GM18511 (cell line): ENCODE results near the gene KDM4B.
"Not testable (repeated sequence)": the region's sequence is repeated elsewhere in the genome, so short reads cannot be mapped to it uniquely, and the experiment has no call there.

Experiments
- ATAC-seq: cut with Tn5 transposase; IDR thresholded peaks from one replicate; pipeline ENCODE4 v1.9.1; 2021; ENCODE audit warnings: mild to moderate bottlenecking, moderate library complexity; ENCODE audit not compliant: unreplicated experiment

KDM4B gene

DNA sequence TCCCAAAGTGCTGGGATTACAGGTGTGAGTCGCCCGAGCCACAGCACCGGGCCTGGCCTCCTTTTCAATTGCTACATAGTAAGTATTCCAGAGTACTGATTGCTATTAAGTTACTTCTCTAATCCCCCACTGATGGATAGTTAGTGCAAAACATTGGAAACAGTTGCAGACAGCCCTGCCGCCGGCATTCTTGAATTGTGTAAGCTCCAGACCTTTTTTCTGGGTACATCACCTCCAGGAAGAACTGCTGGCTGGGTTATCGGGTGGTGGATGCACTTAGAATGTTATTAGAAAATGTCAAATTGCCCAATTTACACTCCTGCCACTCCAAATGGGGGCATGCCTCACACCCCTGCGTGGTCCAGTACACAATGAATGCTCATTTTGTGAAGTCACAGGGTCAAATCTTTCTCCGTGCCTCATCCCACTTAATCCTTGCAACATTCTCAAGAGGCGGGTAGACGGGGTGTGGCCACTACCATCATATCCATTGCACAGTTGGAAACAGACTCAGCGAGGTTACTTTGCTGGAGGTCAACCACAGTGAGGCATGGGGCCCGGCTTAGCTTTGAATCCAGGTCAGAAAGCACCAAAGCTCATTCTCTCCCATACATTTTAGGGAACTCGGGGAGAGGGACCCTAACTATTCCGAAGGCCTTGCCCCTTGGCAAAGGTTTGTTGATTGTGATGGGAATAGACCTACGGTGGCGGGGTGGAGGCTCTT is 1.0 kb upstream of the KDM4B start:
- no peak for ATAC-seq

DNA sequence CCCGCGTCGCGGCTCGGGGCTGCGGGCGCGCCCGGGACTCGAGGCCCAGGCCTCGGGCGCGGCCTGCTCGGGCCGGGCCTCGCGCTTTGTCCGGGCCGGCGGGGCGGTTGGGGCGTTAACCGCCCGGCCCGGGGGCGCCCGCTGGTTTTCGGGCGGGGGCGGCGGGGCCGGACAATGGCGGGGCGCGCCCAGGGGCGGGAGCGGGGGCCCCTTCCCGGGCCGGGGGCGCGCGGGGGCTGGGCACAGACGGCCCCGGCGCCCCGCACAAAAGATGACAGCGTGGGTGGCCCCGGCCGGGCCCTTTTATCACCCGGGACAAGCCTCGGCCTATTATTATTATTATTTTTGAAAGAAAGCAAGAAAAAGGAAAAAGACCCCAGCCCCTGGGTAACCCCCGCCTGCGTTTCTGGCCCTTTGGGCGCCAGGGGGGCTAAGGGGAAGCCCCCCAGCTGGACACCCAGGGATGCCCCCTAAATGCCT is 419 bp downstream of the KDM4B start:
- ATAC-seq, result peak; percentile 6

DNA sequence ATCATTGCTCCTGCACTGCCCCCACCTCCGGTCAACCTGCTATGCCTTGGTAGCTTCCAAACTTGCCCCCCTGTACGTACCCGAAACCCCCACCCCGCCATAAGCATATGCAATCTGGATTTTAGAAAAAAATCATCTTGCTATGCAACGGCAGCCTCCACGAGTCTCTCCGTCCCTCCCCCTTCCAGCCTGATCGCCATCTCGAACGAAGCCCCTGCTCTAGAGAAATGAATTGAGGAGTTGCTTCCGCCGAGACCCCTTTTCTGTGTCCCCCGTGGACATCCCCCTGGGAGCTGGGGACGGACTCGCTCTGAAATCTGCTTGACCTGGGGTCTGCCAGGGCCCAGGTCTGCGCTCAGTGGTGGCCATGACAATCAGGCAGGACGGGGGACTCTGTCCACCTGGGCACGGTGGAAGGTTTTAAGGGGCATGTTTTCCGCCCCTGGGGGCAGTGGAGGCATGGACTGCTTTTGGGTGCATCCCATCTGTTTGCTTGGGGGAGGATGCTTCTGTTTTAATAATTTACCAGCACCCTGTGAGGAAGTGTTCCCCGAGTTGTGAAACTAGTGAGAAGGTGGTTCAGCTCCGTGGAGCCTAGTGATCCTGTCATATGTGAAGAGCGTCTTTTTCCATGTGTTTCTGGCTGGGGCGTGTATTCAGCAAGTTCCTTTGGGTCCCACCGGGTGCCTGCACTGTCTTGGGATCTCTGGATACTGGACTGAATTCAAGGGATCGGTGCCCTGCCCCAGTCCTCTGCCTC is 1.0 kb downstream of the KDM4B start:
- no peak for ATAC-seq

DNA sequence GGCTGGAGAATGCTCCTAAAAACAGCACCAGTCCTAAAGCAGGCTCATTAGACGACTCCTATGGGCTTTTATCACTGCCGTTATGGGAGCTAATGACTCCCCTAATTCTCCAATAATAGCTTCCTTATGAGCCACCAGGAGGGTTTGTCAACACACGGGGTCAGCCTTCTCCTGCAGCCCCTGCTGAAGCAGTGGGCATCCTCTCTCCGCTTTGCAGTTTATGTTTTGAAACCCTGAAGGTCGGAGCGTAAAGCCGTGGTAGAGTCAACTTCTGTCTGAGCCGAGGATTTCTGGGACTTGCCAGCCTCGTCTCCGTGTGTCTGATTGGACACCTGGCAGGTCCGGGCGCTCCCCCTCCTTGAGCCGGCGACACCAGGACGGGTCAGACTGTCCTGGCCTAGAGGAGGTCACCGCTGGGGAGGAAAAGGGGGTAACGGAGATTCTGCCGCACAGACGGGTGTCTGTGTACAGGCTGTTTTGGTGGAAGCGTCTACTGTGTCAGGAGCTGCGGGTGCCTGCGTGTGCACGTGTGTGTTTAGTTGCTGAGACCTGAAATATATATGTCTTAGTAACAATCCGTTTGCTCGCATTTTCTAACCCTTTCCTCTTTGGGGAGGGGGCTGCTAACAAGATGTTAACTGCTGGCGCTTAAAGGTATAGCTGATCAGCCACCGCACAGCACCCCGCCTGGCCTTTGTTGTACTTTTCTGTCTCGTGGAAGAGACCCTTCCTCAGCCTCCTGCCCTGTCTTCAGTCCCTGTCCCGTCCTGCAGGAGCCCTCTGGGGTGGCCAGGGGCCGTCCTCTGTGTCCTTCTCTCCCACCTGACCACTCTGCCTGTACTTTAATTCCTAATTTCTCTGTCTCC is 1.9 kb downstream of the KDM4B start:
- ATAC-seq, result no peak

DNA sequence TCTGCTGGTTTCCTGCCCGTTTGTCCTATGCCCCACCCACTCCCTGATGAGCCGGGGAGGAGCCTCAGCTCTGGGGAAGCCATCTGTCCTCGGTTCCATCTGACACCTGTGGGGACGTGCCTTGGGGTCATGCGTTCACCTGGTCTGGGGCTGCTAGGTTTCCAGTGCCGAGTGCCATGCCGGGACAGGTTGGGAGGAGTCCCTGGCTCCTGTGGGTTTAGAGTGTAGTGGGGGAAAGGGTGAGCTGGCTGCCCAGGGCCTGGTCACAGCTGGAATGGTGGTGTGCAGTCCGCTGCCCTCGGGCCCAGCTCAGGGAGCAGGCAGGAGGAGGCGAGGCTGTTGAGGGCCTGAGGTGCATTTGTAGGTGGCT is 2.5 kb downstream of the KDM4B start:
- ATAC-seq, result no peak

DNA sequence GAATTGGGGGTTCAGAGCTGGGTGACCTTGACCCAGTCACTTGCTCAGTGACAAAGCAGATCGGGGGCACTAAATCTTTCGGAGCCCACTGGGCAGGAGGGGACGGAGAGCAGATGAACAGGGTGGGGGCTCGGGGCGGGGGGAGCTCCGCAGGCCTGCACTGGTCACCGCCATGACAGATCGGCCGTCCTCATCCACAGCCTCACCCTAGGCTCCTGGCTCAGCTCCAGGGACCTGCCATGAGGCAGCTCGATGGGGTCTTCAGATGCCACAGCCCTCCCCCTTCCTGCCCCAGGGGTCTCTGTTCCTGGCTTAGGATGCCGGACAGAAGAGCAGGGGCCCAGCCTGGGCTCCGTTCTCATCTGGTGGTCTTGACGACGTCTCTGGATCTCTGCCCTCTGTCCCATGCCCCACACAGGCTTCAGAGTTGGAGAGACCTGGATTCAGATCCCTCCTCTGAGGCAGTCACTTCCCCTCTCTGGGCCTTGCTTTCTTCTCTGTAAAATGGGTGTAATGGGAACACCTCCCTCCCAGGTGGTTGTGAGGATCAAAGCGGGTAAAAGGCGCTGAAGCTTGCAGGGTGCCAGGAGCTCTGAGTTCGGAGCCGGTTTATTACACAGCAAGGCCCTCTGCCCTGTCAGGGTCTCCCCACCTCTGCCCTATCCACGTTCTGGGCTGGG is 3.0 kb downstream of the KDM4B start:
- ATAC-seq, result no peak

DNA sequence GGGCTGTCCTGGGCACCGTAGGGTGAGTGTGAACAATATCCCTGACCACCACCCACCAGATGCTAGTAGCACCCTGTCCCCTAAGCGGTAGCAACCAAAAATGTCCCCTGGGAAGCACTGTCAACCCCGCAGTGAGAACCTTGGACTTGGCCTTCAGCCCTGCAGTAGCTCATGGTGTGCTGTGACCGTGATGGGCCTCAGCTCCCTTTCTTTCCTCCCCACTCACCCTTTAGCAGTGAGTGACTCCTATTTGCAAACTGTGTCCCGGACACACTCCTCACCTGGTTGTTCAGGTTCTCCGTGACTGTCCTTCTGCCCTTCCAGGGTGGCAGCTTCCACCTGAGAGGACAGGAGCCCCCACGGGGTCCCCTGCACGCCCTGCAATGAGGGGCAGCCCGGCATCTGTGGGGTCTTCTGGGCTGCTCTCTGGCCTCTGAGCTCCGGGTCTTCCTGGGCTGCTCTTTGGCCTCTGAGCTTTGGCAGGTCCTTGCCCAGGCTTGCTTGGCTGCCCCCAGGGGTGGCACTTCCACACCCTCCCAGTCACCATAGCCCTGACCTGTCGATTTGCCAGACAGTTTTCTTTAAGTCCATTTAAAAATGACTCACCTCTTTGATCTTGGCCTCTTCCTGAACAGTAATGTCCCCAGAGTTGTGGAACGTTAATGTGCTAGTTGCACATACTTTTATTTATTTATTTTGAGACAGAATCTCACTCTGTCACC is 3.8 kb downstream of the KDM4B start:
- ATAC-seq, result no peak

DNA sequence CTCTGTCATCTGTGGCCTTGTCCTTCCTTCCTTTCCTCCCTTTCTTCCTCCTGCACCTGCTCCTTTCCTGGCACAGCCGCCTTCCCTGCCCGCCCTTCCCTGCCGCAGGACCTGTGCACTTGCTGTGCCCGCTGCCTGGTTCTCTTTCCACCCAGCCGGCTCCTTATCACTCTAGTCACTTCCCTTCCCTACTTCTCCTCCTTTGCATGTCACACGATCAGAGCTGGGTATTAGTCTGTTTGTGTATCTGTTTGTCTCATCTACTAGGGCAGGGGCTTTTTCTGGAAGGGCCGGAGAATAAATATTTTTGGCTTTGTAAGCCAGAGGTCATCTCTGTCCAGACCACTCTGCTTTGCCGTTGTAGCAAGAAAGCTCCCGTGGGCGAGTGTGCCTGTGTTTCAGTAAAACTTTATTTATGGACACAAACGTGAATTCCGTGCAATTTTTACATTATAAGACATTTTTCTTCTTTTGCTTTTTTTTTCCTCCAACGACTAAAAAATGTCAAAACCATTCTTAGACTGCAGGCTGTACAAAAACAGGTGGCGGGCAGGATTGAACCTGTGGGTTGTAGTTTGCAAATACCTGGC is 6.1 kb downstream of the KDM4B start:
- no peak for ATAC-seq

DNA sequence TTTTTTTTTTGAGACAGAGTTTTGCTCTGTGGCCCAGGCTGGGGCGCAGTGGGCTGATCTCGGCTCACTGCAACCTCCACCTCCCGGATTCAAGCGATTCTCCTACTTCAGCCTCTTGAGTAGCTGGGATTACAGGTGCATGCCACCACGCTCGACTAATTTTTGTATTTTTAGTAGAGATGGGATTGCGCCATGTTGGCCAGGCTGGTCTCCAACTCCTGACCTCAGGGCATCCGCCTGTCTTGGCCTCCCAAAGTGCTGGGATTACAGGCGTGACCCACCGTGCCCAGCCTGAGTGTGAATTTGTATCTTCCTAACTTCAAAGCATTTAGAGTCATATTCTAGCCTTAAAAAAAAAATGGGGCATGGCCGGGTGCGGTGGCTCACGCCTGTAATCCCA is 6.7 kb downstream of the KDM4B start:
- not testable (repeated sequence) for ATAC-seq

DNA sequence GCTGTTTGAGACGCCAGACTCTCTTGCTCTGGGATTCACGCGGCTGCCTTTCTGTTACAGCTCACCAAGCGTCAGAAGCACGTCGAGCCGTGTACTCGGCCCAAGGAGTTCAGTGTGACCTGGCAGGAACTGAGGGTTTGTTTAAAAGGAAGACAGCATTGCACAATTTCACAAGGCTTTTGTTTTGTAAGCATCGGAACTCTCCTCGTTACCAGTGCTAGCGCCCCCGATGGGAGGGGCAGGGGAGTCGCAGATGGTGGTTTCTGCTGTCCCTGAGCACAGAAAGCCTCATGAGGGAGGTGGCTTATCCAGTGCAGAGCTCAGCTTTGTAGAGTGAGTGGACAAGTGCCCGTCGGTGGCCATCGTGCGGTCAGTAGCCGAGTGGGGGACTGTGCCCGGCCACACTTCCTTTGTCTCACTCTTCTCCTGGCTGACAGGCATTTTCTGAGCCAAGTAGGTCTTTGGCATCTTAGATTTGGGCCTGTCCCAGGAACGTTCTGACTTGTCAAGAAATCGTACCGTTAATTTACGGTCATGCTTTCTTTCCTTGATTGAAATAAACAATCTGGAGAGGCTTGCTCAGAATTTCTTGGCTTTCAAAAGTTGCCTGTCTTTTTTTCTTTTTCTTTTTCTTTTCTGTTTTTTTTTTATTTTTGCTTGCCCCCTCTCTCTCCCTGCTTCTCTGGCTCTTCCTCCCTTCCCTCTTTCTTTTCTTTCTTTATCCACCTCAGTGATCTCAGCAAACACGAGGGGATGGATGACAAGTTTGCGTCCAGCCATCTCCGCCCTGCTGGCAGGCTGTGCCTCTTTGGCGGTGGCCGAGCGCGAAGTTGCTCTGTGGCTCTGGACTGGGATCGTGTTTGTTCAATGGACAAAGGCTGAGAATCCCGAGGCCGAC is 7.7 kb downstream of the KDM4B start:
- no peak for ATAC-seq

DNA sequence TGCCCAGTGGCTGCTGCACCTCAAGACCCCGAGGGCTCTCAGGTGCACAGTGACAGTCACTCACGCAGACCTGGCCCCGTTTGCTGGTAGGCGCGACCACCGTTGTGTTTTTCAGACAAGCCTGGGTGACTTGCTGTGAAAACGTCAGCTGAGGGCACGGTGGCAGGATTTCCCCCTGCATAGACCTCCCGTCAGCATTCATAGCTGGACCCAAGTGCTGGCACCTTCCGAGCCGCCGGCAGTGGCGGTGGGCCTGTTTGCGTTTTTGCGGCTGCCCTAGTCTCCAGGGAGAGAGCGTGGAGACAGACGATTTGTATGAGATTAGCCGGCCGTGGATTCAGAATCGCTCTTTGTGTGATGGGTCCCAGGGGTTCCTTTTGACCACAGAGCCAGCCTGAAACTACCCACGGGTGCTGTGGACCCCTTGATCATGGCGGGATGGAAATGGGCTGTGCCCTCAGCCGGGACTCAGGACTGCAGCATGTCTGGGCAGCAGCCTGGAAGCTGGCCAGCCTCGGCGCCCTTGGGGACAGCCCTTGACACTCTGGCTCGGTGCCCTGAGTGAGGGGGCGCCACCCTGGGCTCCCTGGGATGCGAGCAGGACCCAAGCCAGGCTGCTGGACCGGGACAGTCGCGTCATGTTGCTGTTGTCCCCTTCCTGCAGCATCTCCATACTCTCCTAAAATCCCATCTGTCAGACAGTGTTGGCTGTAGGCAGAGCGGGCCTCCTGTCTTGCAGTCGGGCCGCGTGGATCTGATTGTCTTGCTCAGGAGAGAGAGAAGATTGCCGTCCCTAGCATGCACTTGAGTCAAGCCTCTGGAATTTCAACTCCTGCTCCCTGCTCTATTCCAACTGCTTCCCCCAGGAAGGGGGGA is 8.6 kb downstream of the KDM4B start:
- no peak for ATAC-seq

DNA sequence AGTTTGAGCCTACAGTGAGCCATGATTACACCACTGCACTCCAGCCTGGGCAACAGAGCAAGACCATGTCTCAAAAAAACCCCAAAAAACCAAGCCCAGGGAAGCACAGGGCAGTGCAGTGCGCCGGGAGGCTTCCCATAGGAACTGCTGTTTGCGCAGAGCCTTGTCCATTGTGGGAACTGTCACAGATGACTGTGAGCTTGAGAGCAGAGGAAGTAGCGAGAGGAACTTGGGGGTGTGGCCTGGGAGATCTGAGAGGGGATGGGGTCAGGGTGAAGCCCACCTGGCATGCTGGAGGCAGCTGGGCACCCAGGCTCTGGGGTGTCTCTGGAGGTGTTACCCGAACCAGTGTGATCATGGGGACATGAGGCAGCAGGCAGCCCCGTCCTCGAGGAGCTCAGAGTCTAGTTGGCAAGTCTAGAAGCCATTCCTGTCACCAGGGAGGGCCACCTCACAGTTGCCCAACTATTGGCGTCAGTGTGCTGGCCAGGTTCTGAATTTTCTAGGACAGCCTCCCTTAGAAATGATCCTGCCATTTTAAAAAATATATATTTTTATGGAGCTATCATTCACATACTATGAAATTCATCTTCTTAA is 10.4 kb downstream of the KDM4B start:
- no peak for ATAC-seq

DNA sequence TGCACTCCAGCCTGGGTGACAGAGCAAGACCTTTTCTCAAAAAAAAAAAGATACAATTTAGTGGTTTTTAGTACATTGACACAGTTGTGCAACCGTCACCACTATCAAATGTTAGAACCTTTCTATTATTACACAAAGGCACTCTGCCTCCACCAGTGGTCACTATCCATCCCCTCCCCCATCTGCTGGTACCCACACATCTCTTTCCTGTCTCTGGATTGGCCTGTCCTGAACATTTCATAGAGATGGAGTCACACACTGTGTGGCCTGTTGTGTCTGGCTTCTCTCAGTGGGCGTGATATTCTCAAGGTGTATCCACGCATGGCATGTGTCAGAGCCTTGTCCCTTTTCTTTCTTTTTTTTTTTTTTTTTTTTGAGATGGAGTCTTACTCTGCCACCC is 11.2 kb downstream of the KDM4B start:
- ATAC-seq, result no peak

DNA sequence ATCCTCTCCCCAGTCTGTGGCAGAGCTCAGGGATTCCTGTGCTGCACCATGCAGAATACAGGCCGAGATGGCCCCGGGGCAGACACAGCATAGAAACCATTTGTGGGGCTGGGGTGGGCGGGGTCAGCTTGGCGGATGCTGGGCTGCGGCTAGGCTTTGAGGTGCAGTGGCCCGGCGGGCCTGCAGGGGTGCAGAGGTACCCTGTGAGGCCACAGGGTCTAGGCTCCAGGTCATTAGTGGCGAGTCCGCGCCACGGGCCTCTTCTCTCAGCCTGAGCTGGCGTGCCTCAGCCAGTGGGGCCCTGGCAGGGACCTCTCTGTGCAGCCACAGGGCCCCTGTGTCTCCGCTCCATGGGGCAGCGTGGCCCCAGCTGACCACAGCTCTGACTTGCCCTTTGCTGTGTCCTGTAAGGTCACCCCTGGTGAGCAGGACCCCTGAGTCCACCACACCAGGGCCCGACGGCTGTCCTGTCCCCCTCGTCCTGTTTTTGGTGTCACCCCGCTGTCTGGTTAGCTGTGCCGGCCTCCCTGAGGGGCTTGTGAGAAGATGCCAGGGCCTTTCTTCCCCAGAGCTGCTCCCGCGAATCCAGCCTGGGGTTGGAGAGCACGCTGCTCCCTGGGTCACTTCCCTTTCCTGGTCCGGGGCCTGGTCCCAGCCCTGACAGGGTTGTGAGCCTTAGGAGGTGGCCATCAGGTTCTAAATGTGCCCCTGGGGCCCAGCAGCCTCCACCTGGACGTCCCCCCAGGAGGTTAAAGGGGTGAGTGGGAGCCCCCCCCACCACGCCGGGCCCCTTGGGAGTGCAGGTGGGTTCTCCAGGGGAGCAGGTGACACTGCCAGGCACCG is 12.1 kb downstream of the KDM4B start:
- ATAC-seq, result no peak

DNA sequence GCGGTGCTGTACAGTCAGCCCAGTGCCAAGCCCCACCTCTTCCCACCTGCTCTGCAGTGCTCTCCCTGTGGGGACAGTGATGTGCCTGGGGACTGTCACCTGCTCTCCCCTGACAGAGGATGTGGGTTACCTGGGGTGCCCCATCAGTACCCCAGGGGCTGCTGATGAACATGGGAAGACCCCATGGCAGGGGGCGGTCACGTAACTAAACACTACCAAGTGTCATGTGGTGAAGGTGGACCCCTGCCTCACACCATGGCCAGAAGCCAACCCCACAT is 12.7 kb downstream of the KDM4B start:
- ATAC-seq, result no peak

DNA sequence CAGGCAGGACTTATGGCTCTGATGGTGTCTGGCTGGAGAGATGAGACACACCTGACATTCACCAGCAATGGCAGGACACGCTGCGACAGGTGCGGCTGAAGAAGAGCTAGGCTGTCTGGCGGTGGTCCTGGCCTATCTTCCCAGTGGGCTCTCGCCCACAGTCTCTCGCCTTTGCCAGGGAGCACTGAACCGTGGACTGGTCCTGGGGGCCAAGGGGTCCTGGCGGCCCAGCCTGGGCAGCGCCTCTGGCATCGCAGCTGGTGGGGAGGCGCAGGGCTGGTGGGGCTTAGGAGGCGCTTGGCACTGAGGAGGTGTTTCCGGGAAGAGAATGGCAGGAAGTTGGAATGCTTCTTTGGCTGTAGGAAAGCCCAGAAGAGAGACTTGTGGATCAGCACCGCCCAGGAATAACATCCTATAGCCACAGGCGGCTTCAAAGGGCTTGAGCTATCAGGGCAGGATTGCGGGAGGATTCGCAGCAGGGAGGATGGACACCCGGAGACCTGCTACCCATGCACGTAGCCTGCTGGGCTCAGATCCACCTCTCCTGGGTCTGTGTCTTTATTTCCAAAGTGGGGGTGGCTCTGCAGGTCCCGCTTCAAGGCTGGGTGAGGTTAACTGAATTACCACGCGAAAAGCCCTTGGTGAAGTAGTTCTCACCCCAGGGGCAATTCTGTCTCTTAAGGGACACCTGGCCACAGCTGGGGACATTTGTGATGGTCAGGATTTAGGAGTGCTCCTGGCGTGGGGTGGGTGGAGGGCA is 14.6 kb downstream of the KDM4B start:
- ATAC-seq, result no peak
